Keratinocyte (primary cell): ENCODE measurements around the gene LMOD1. TPM values are rescaled to one million over a fixed set of nuclear protein-coding genes. Genes with fewer than 3 reads are reported as not detected.

Source experiments
- DNase-seq: peaks from one replicate; pipeline ENCODE4 v3.0.0-alpha.2; 2011; ENCODE audit warnings: low read depth, missing footprints, low spot score
- FAIRE-seq: peaks from 2 replicates; lab custom pipeline; 2011; peaks lifted over from hg19 to GRCh38; lab: Jason Lieb, UNC
- H2AFZ ChIP-seq: 2 replicates; pipeline ENCODE4 v1.6.0; 2012; ENCODE audit warnings: low read length, control low read depth, inconsistent platforms; ENCODE audit not compliant: control insufficient read depth
- H3K27ac ChIP-seq: 2 replicates; pipeline ENCODE4 v1.5.1; 2011; ENCODE audit warnings: low read length; ENCODE audit not compliant: control insufficient read depth, insufficient read depth
- H3K27me3 ChIP-seq: 3 replicates; pipeline ENCODE4 v1.6.0; 2011; ENCODE audit warnings: low read length; ENCODE audit not compliant: control insufficient read depth, insufficient read depth; ENCODE audit errors: extremely low read depth
- H3K36me3 ChIP-seq, 2 experiments: 2 replicates in 1 of 2; 3 replicates in 1 of 2; pipeline ENCODE4 v1.5.1; 2011; ENCODE audit warnings: low read length in 2 of 2, mild to moderate bottlenecking in 1 of 2; ENCODE audit not compliant: control insufficient read depth in 2 of 2, insufficient read depth in 2 of 2; ENCODE audit errors: extremely low read depth in 1 of 2
- H3K4me1 ChIP-seq: 3 replicates; pipeline ENCODE4 v1.5.1; 2011; ENCODE audit warnings: low read length; ENCODE audit not compliant: control insufficient read depth, insufficient read depth; ENCODE audit errors: extremely low read depth
- H3K4me2 ChIP-seq: 3 replicates; pipeline ENCODE4 v1.6.0; 2011; ENCODE audit warnings: low read depth, low read length; ENCODE audit not compliant: control insufficient read depth, insufficient read depth; ENCODE audit errors: extremely low read depth
- H3K4me3 ChIP-seq, 3 experiments: fragments of 200-600 bp in 1 of 3; sonication (generic) in 1 of 3; 2 replicates in 2 of 3; 3 replicates in 1 of 3; pipeline ENCODE4 v1.5.1; 2011 to 2016; ENCODE audit warnings: low read length in 3 of 3, mild to moderate bottlenecking in 3 of 3, control low read depth in 2 of 3, inconsistent platforms in 1 of 3, low read depth in 1 of 3, mixed read lengths in 1 of 3, mixed run types in 1 of 3, moderate library complexity in 1 of 3; ENCODE audit not compliant: control insufficient read depth in 2 of 3, insufficient read depth in 2 of 3; ENCODE audit errors: extremely low read depth in 1 of 3
- H3K79me2 ChIP-seq: 2 replicates; pipeline ENCODE4 v1.6.0; 2012; ENCODE audit warnings: low read length; ENCODE audit not compliant: control insufficient read depth, insufficient read depth
- H3K9ac ChIP-seq: 3 replicates; pipeline ENCODE4 v1.6.0; 2011; ENCODE audit warnings: low read length; ENCODE audit not compliant: control insufficient read depth, insufficient read depth; ENCODE audit errors: extremely low read depth
- H3K9me1 ChIP-seq: 3 replicates; pipeline ENCODE4 v1.6.0; 2011; ENCODE audit warnings: low read length; ENCODE audit not compliant: control insufficient read depth, insufficient read depth; ENCODE audit errors: extremely low read depth
- H3K9me3 ChIP-seq: 2 replicates; pipeline ENCODE4 v1.5.1; 2012; ENCODE audit warnings: low read depth, low read length; ENCODE audit not compliant: control insufficient read depth
- H4K20me1 ChIP-seq: 3 replicates; pipeline ENCODE4 v1.6.0; 2011; ENCODE audit warnings: low read length; ENCODE audit not compliant: control insufficient read depth, insufficient read depth; ENCODE audit errors: extremely low read depth
- EZH2 ChIP-seq: IDR thresholded peaks from one replicate; pipeline ENCODE4 v1.6.1; 2012; ENCODE audit warnings: inconsistent platforms, mild to moderate bottlenecking, low read length, moderate library complexity
- dilution Hi-C: fragments of 300-500 bp; cut with MboI; formaldehyde crosslinking; loops from one replicate; pipeline ENCODE4 v1.7.0; 2020; ENCODE audit warnings: low sequenced_read_pairs; ENCODE audit not compliant: extremely low pct_ligation_motif_present
- polyA plus RNA-seq, 5 experiments: library from polyadenylated mRNA; depleted of rRNA in 3 of 5; stranded (reverse) in 3 of 5; stranded (forward) in 1 of 5; unstranded in 1 of 5; fragments of >200 nt; gene quantifications; 1 replicate in 1 of 5; 2 replicates in 3 of 5; 3 replicates in 1 of 5; pipeline versions ENCODE4 v1.2.1 to v1.2.3, GENCODE V29; 2011 to 2012; ENCODE audit warnings: missing spikeins in 2 of 5, low read depth in 1 of 5, low replicate concordance in 1 of 5
- TF ChIP-seq, protein P1 (sequence below), 3 experiments: IDR thresholded peaks in 1 of 3; conservative IDR thresholded peaks in 1 of 3; optimal IDR thresholded peaks in 1 of 3; 2 replicates in 2 of 3; 3 replicates in 1 of 3; pipeline versions ENCODE3 to v1.5.1; 2011; ENCODE audit warnings: low read length in 3 of 3, mild to moderate bottlenecking in 3 of 3, moderate library complexity in 2 of 3, control low read depth in 1 of 3, inconsistent platforms in 1 of 3; ENCODE audit not compliant: insufficient read depth in 2 of 3; ENCODE audit errors: extremely low read depth in 1 of 3

LMOD1 gene
- polyA plus RNA-seq, 1 donor (not counting 4 experiments of a cell fraction or from before 2014, with no cell fraction given): not detected

- H3K9ac ChIP-seq: no peak overlapping the region
- dilution Hi-C loops: no loop called here
- H3K27me3 ChIP-seq: peaks cover 7% of the 10 kb centered on the region
- H3K27ac ChIP-seq: no peak overlapping the region
- FAIRE-seq (no peak), DNase-seq (no peak)
- no peaks in the 10 kb centered on the region for H4K20me1 ChIP-seq
- TF ChIP-seq EZH2: no peak
- TF ChIP-seq, protein P1, sequence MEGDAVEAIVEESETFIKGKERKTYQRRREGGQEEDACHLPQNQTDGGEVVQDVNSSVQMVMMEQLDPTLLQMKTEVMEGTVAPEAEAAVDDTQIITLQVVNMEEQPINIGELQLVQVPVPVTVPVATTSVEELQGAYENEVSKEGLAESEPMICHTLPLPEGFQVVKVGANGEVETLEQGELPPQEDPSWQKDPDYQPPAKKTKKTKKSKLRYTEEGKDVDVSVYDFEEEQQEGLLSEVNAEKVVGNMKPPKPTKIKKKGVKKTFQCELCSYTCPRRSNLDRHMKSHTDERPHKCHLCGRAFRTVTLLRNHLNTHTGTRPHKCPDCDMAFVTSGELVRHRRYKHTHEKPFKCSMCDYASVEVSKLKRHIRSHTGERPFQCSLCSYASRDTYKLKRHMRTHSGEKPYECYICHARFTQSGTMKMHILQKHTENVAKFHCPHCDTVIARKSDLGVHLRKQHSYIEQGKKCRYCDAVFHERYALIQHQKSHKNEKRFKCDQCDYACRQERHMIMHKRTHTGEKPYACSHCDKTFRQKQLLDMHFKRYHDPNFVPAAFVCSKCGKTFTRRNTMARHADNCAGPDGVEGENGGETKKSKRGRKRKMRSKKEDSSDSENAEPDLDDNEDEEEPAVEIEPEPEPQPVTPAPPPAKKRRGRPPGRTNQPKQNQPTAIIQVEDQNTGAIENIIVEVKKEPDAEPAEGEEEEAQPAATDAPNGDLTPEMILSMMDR (optimal IDR thresholded peaks at IDR 0.05 in 1 of 3, IDR thresholded peaks at IDR 0.05 in 1 of 3, conservative IDR thresholded peaks at IDR 0.05 in 1 of 3; ENCODE audit: extremely low read depth in 1 of 3, insufficient read depth in 2 of 3, low read length in 3 of 3): no peak
- no peaks in the 10 kb centered on the region for H3K9me3 ChIP-seq
- peaks cover 19% of the 10 kb centered on the region for H3K4me1 ChIP-seq
- peaks cover 4% of the 10 kb centered on the region for H3K9me1 ChIP-seq
- H3K36me3 ChIP-seq: no peaks in the 10 kb centered on the region
- no peak overlapping the region for H3K4me3 ChIP-seq
- H3K79me2 ChIP-seq: no peaks in the 10 kb centered on the region
- no peak overlapping the region for H2AFZ ChIP-seq
- H3K4me2 ChIP-seq: no peak overlapping the region
Measured at GRCh38 chr1:201893431-201893830, 52.9 kb downstream of the LMOD1 start.

GRCh38 chr1:201892211-201892610 is 54.1 kb downstream of the LMOD1 start:
- Histone ChIP-seq H3K9ac (no peak overlapping the region), H2AFZ (no peak overlapping the region), H3K27me3 (peaks cover 17% of the 10 kb centered on the region), H3K9me3 (no peaks in the 10 kb centered on the region), H3K4me3 (no peak overlapping the region), H3K27ac (no peak overlapping the region), H3K9me1 (peaks cover 4% of the 10 kb centered on the region), H3K36me3 (no peaks in the 10 kb centered on the region), H4K20me1 (no peaks in the 10 kb centered on the region), H3K4me1 (peaks cover 17% of the 10 kb centered on the region), H3K79me2 (no peaks in the 10 kb centered on the region), H3K4me2 (no peak overlapping the region)
- FAIRE-seq: no peak
- dilution Hi-C loops: no loop called here
- TF ChIP-seq, protein P1 (optimal IDR thresholded peaks at IDR 0.05 in 1 of 3, IDR thresholded peaks at IDR 0.05 in 1 of 3, conservative IDR thresholded peaks at IDR 0.05 in 1 of 3; ENCODE audit: extremely low read depth in 1 of 3, insufficient read depth in 2 of 3, low read length in 3 of 3): no peak
- TF ChIP-seq EZH2: no peak
- DNase-seq: no peak
